HK-2 (cell line): ENCODE data around the gene PRSS37.
"Not testable (repeated sequence)": the region's sequence is repeated elsewhere in the genome, so short reads cannot be mapped to it uniquely, and the experiment has no call there.

Source experiments
- DNase-seq: peaks from one replicate; pipeline ENCODE4 v3.0.0-alpha.2; 2018; ENCODE audit not compliant: unreplicated experiment

PRSS37 gene

GRCh38 chr7:141841385-141841784, at the start of gene PRSS37:
Gene PRSS37, minus strand, starts transcription at chr7:141841485. Its CDS starts 436 bp downstream, at chr7:141841049.
- DNase-seq: no peak

GRCh38 chr7:141889321-141889720, 48.0 kb upstream of the PRSS37 start:
- DNase-seq: no peak

GRCh38 chr7:141884539-141885225, 43.4 kb upstream of the PRSS37 start:
- DNase-seq: no peak

- DNase-seq: no peak
These were observed 39.7 kb upstream of the PRSS37 start for GRCh38 chr7:141880960-141881359.

- no peak for DNase-seq
These were observed 36.1 kb upstream of the PRSS37 start for GRCh38 chr7:141877365-141877764.

- no peak for DNase-seq
These were observed 35.1 kb upstream of the PRSS37 start for GRCh38 chr7:141876371-141876770.

GRCh38 chr7:141875453-141875852, 34.2 kb upstream of the PRSS37 start:
- no peak for DNase-seq

GRCh38 chr7:141874787-141875186, 33.5 kb upstream of the PRSS37 start:
- no peak for DNase-seq

- no peak for DNase-seq
These were observed 31.6 kb upstream of the PRSS37 start for GRCh38 chr7:141872931-141873330.

GRCh38 chr7:141866974-141867373, 25.7 kb upstream of the PRSS37 start:
- no peak for DNase-seq

GRCh38 chr7:141864765-141865447, 23.6 kb upstream of the PRSS37 start:
- no peak for DNase-seq

GRCh38 chr7:141860207-141860606, 18.9 kb upstream of the PRSS37 start:
- no peak for DNase-seq

GRCh38 chr7:141847996-141848395, 6.7 kb upstream of the PRSS37 start:
- DNase-seq: no peak

- DNase-seq: no peak
These were observed 3.0 kb upstream of the PRSS37 start for GRCh38 chr7:141844256-141844655.

GRCh38 chr7:141842904-141843303, 1.6 kb upstream of the PRSS37 start:
- no peak for DNase-seq

GRCh38 chr7:141840708-141841107, 577 bp downstream of the PRSS37 start:
- DNase-seq: no peak

GRCh38 chr7:141839256-141839655, 2.0 kb downstream of the PRSS37 start:
- DNase-seq: no peak

GRCh38 chr7:141838581-141838980, 2.7 kb downstream of the PRSS37 start:
- no peak for DNase-seq

- DNase-seq: no peak
These were observed 3.6 kb downstream of the PRSS37 start for GRCh38 chr7:141837683-141838082.

GRCh38 chr7:141822432-141822831, 18.9 kb downstream of the PRSS37 start:
- not testable (repeated sequence) for DNase-seq

- no peak for DNase-seq
These were observed 21.2 kb downstream of the PRSS37 start for GRCh38 chr7:141820067-141820466.

- DNase-seq: no peak
These were observed 48.8 kb downstream of the PRSS37 start for GRCh38 chr7:141792526-141792925.

GRCh38 chr7:141789917-141790316, 51.4 kb downstream of the PRSS37 start, which contains the start of gene TAS2R5:
Gene TAS2R5, plus strand, starts transcription at chr7:141790217. Its CDS starts 145 bp downstream, at chr7:141790362.
- DNase-seq: no peak
